LHCN-M2 (cell line): ENCODE measurements around the gene B4GALT2. TPM values are rescaled to one million over a fixed set of nuclear protein-coding genes. Genes with fewer than 3 reads are reported as not detected.

Experiments
- DNase-seq: peaks from one replicate; pipeline ENCODE4 v3.0.0-alpha.2; 2012; ENCODE audit warnings: low read depth
- total RNA-seq: library from RNA; depleted of rRNA; stranded (reverse); fragments of >200 nt; gene quantifications from 2 replicates; pipeline ENCODE4 v1.2.3, GENCODE V29; 2014

The B4GALT2 gene
- total RNA-seq, 1 experiment from 2014 or later = 110 TPM

DNA sequence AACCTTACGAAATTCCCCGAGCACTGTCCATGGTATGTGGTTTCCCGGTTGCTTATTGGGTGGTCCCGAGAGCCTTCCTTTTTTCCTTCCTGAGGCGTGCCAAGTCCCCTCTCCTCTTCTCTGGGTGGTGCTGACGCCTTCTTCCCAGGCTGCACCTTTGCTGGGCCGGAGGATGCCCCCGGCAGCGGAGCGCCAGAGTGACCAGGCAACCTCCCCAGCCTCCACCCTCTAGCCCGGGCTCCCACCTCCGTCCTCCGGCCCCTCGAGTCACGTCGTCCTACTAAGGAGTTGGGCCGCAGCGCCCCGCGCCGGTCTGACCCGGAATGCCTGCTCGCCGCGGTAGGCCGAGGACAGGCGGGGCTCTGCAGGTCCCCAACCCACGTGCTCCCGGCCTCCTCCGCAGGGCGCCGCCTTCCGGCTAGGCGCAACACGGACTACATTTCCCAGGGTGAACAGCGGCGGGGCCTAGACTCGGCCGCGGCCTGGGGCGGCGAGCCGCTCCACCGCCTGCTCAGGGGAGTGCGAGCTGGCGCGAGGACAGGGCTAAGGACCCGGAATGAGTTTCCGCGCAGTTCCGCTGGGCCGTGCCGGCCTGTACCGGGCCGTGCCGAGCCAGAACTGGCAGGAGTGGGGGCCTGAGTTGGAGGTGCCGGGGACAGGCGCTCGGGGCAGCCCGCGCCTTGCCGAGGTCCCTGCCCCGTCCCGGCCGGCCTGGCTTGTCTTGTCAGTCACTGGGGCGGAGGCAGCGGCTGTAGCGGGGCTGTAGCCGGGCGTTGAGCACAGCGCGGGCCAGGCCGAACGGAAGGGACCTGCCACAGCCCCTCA lies 32.6 kb upstream of the B4GALT2 start, which contains the start of gene IPO13:
IPO13 (plus strand) TSS at position 715 of the 825 bp plus-strand sequence. CDS start 651 bp downstream, outside the sequence.
- peak; percentile 92 for DNase-seq

DNA sequence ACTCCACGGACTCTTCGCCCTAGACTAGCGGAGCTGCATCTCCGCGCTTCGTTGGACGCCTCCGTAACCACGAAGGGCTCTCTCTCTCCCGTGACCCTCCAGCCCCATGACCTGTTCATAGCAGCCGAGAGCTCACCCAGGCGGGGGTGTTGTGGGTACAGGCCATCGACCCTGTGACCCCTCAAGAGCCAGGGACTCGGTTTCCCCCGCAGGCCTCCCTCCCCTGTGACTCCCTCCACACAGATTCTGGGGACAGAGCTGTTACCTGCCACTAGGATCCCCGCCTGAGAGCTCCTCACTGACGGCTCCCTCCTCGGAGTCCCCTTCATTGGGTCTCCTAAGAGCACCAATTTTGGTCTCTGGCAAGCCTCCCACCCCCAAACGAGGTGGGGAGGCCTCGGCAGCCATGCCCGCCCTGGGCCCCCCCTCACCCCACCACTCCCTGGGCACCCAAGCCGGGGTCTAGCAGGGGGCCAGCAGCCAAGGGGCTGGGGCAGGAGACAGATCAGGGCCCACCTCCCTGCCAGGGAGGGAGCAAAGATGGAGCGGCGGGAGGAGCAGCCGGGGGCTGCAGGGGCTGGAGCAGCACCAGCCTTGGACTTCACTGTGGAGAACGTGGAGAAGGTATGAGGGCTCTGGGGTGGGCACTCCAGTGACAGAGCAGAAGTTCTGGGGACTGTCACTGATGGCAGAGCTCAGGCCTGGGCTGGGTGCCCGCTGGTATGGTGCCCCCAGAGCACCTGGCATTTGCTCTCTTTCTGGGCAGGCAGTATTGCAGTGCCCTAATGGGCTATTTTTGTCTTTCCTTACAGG lies 31.7 kb upstream of the B4GALT2 start:
- no peak for DNase-seq

DNA sequence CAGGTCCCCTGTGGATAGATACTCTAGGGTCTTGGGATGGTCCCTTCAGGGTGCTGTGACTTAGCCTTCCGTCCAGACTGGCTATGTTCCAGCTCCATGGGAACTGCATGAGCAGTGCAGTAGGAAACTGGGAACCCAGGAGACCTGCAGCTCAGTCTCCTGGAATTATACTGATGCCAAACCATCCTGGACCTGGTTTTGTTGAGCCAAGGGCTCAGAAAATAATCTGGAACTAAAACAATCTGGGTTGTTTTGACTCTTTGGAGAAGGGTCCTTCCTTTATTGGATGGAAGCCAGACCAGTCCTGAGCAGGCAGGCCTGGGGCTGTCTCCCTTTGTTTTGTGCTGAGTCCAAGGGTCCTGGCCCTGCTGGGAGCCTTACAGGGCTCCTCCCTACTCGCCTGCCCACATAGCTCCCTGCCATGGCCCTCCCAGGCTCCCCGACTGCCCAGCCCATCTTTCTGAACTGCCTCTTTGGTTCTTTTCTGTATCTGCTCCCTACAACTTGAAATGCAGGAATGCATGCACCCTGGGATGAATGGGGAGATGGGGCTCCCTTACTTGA lies 31.1 kb upstream of the B4GALT2 start:
- DNase-seq = no peak

DNA sequence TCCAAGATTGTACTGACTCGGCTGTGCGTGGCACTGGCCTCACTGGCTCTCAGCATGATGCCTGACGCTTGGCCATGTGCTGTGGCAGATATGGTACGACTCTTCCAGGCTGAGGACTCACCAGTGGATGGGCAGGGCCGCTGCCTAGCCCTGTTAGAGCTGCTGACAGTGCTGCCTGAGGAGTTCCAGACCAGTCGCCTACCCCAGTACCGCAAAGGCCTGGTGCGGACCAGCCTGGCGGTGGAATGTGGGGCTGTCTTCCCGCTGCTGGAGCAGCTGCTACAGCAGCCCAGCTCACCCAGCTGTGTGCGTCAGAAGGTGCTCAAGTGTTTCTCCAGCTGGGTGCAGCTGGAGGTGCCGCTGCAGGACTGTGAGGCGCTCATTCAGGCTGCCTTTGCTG lies 29.3 kb upstream of the B4GALT2 start:
- no peak for DNase-seq

DNA sequence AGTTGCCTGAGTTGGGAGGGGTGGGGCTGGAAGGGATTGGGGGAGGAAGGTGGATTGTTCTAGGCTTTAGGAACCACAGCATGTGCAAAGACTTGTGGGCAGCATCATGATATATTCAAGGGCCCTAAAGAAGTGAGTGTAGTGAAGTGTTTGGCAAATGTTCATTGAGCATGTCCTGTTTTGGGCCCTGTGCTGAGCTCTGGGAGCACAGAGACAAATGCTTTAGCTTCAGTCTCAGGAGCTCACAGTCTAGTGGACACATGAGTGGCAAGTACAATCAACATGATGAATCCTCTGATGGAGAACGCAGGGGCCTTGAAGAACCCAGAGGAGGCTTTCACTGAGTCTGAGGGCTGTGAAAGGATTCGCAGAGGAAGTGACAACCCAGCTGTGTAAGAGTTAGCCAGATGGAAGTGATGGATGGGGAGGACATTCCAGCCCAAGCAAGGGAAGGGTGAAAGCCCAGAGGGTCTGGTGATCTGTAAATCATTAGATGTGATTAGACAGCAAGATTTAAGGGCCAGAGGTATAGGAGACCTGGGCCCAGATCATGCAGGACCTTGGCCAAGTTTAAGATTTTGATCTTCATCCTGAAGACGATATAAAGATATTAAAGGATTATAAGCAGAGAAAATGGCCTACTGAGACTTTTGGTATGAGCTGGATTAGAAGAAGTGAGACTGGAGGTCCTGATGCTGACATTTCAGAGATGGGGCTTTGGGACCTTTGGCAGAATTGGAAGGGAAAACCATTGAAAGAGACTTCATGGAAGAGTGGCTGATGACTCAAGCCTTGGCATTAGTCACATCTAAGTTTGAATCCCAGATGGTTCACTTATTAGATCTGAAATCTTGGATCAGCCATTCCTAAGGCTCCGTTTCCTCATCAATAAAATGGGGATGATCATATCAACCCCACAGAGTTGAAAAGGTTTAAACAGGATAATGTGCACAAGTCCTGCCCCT lies 27.7 kb upstream of the B4GALT2 start:
- no peak for DNase-seq

DNA sequence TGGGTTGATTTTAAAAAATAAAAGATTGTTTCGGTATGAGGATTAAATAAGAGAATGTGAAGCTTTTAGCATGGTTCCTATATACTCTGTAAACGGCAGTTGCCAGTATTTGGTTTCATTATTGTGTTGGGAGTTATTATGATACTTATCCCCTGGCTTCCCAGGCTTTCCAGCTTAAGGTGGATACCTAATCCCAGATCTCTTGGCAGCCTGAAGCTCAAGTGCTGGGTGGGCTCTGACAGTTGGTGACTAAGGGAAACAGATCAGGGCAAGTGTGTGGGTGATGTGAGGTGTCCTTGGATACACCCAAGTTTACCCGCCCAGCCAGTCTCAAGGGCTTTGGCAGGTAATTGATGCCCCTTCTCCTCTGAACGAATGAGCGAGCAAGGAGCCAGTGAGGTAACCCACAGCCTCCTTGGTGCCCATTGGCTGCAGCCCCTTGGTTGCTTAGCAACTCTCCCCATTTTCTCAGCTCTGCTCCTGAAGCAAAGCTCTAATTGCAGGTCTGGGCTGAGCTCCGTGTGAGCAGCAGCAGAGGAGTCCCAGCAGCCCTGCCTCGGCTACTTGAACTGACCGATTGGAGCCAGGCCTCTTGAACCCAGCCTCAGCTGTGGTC lies 26.2 kb upstream of the B4GALT2 start:
- DNase-seq = no peak

DNA sequence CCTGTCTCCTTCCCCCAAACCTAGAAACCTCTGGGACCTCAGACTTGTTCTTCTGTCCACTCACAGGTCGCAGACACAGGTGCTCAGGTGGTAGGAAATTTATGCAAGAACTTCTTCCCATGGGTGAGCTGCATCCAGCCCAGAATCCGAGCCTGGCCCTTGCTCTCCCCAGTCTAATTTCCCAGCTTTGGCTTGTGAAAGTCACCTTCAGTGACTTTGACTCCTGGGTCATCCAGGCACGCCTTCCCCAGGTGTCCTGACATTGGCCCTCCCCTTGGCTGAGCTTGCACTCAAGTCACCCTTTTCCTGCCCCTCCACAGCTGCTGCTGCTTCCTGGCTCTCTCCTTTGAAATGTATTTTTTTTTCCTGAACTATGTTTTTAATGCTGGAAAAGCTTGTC lies 25.6 kb upstream of the B4GALT2 start:
- no peak for DNase-seq

DNA sequence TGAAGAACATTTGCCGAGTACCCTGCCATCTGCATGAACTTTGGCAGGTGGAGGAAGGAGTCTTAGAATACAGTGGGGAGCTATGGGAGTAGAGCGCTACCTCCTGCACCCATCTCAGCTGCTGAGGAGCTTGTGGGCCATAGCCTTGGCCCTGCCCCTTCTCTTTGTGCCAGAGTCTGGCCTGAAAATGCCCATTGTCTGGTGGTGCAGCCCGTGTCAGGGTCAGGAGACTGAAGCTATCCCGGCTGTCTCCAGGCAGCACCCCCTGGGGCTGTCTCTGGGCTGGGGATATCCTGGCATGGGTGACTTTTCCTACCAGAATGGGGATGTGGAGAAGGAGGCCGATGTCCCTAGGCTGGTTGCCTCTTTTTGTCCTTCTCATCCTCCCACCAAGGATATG lies 25.0 kb upstream of the B4GALT2 start:
- no peak for DNase-seq

DNA sequence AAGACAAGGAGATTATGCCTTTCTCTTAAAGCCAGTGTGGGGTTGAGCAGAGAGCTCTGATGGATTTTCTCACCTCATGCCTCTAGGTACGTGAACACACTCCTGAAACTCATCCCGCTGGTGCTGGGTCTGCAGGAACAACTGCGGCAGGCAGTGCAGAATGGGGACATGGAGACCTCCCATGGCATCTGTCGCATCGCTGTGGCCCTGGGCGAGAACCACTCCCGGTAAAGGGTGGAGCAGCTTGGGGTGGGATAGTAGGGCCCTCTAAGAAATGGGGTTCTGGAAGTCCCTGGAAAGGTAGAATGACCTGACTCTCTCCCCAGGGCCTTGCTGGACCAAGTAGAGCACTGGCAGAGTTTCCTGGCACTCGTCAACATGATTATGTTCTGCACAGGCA lies 22.8 kb upstream of the B4GALT2 start:
- DNase-seq = no peak

DNA sequence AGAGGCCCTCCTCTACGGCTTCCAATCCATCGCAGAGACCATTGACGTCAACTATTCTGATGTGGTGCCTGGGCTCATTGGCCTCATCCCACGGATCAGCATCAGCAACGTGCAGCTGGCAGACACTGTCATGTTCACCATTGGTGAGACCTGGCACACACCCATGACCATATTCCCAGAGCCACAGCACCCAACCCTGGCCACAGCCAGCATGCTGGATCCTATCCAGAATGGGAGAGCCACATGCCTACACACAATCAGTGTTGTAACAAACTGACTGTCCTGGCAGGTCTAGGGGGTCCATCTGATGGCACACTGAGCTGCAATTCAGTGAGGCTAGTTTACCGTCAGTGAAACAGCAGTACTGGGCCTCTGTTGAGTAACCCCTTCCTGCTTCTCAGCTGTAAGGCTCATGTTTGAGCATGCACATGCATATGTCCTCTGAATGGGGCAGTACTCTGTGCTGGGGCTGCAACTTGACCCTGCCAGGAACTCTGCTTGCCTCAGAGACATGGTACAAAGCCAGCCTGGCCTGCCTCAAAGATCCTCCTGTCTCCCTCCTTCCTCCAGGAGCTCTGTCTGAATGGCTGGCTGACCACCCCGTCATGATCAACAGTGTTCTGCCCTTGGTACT lies 21.5 kb upstream of the B4GALT2 start:
- DNase-seq = no peak

DNA sequence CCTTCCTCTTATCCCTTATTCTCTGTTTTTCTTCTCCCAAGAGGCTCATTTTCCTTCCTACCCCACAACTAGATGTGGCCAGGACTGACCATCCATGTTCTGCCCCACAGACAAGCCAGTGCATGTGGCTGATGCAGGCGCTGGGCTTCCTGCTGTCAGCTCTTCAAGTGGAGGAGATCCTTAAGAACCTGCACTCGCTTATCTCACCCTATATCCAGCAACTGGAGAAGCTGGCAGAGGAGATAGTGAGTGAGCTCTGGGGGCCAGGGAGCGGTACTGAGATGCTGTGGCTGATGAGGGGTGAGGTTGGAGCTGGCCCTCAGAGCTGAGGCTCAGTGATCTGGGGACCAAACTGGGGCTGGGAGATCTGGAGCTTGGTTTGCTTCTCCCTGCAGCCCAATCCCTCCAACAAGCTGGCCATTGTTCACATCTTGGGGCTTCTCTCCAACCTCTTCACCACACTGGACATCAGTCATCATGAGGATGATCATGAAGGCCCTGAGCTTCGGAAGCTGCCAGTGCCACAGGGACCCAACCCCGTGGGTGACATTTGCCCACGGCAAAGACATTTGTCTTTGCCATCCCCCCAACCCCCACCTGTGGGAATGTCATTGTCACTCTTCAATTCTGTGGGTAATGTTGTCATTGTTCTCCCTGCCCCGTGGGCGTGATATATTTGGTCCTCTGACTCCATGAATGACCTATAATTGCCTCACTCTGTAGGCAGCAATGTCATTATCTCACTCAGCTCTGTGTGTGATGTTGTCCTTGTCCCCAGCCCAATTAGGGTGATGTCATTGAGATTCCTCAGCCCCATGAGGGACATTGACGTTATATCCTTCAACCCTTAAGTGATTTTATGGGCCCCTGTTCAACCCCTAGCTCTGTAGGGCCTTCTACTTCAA lies 20.4 kb upstream of the B4GALT2 start:
- no peak for DNase-seq

DNA sequence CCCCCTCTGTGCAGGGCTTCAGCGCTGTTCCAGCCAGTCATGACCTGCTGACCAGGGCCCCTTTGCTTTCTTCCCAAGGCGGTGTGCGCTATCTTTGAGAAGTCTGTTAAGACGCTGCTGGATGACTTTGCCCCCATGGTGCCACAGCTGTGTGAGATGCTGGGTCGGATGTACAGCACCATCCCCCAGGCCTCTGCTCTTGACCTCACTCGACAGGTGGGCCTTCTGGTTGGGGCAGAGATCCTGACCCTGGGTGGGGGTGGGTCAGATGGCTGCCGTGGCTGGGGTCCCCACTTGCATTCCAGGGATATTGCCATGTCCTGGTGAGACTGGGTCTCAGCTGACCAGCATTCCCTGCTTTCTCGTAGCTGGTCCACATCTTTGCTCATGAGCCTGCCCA lies 18.2 kb upstream of the B4GALT2 start:
- DNase-seq = no peak

DNA sequence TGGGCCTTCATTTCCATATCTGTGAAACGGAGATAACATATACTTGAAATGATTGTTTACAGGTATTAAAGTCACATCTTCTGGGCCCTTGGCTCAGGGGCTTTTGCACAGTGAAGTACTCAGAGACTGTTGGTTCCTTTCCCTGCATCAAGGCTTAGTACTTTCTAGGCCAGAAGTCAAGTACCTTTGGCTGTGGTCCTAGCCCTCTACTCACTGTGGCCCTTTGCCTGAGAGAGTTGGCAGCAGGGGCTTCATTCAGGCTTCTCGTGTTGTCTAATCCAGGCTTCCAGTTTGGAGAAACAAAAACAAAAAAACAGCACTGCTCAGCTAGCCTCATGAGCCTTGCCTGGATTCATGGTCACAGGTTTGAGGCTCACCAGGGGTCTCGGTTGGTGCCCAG lies 17.3 kb upstream of the B4GALT2 start:
- DNase-seq = no peak

DNA sequence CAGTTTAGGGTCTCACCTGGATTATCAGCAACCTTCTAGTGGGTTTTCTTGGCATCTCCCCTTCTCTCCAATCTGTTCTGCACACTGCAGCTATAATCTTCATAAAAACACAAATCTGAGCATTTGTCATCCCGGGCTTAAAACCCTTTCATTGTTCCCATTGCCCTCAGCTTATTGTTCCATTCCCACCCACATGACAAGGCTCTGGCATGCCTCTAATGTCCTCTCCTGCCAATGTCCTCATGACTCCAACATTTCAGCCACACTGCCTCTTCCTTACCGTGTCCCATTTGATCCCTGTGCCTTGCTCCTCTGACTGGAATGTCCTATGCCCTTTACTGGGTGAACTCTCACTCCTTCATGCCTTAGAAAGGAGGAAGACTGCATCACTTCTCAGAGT lies 16.7 kb upstream of the B4GALT2 start:
- DNase-seq = no peak

DNA sequence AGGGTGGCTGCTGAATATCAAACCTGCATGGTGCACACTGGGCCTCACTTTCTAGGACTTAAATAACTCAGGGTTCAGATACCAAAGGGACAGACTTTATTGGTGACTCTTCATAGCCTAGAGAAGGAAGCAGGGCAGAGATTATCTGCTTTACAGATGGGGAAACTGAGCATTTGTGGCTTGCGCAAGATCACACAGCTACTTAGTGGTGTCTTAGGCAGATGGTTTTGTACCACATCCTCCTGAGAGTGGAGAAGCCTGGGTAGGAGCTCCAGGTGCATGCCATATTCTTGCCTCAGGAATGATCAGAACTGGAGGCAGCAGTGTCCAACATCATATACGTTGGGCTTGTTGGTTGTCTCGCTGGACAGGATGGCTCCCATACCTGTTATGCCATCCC lies 16.0 kb upstream of the B4GALT2 start:
- no peak for DNase-seq

DNA sequence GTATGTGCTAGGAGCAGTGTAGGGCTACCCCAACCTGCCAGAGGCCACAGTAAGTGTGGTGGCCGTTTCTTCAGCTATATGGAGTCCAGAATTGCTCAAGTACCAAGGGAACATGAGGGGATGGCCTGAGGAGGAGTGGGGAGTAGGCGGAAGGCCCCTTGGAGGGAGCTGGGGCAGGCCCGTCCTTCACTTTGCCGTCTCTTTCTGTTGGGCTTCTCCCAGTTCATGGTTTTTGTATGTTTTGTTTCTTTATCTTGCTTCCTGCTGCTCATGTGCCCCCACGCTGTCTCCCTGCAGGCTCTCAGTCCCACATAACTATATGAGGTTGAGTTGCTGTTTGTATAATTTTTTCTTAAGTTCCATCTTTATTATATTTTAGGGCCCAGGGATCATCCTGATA lies 15.1 kb upstream of the B4GALT2 start:
- DNase-seq = no peak

DNA sequence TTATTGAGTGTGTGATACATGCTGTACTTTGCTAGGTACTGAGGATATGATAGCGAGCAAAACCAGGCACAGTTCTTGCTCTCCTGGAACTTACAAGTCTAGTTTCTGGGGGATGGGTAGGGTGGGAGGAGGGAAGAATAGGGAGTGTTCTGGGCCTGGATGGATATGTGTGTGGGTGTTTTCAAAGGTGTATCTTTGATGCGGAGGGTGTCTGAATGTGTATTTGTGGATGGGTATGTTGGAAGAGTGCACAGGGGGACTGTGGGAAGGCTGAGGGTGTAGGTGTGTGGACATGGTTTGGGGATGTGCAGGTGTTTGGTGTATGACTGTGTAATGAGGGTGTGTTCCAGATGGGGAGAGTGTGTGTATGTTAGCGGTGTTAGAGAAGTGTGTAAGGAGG lies 13.7 kb upstream of the B4GALT2 start:
- no peak for DNase-seq

DNA sequence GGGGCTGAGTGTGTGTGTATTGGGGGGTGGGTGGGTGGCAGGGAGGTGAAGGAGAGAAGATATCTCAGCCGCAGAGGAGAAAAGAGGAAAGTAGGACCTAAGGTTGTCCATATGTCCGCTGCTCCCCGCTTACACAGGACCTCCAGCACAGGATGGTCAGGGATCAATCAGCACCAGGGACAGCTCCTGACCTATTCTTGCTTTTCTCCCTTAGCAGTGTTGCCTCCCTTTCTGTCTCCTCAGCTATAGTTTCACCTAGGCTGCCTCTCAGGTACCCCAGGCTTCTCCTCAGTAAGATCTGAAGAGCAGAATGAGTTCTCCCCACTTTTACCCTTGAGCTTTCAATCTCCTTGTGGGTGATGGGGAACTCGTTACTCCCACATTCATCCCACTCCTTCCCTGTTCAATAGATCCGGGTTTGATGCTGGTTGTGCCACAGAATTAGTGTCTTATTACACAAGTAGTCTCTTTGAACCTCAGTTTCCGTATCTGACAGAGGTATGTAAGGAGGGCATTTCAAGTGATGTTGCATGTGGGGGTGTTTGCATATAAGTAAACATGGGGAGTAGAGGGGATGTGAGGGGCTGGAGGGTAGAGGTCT lies 10.6 kb upstream of the B4GALT2 start:
- DNase-seq = no peak

DNA sequence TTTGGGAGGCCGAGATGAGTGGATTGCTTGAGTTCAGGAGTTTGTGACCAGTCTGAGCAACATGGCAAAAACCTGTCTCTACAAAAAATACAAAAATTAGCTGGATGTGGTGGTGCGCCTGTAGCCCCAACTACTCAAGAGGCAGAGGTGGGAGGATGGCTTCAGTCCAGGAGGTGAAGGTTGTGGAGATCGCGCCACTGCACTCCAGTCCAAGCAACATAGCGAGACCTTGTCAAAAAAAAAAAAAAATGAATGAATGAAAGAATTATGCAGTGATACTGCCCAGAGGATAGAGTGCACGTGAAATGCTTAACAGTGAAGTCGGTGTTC lies 9.6 kb upstream of the B4GALT2 start:
- no peak for DNase-seq
